Measurements from ENCODE around the gene WNT9A.

Gene WNT9A

GRCh38 chr1:227942021-227942715 lies 5.6 kb downstream of the WNT9A start:
- peak; percentile 55 for DNase-seq (ENCODE audit: low read depth, low spot score)

- peak; percentile 32 for DNase-seq (ENCODE audit: low read depth, low spot score)
These were observed 6.2 kb downstream of the WNT9A start for GRCh38 chr1:227941509-227942020.

GRCh38 chr1:227940791-227941241 lies 6.9 kb downstream of the WNT9A start:
- DNase-seq (ENCODE audit: low read depth, low spot score): no peak

- no peak for DNase-seq (ENCODE audit: low read depth, low spot score)
These were observed 7.7 kb downstream of the WNT9A start for GRCh38 chr1:227939791-227940771.

GRCh38 chr1:227938911-227939790 lies 8.6 kb downstream of the WNT9A start:
- no peak for DNase-seq (ENCODE audit: low read depth, low spot score)

GRCh38 chr1:227938276-227938675 lies 9.5 kb downstream of the WNT9A start:
- DNase-seq (ENCODE audit: low read depth, low spot score): no peak

- DNase-seq (ENCODE audit: low read depth, low spot score): no peak
These were observed 9.9 kb downstream of the WNT9A start for GRCh38 chr1:227937838-227938145.

- peak; percentile 37 for DNase-seq (ENCODE audit: low read depth, low spot score)
These were observed 10.5 kb downstream of the WNT9A start for GRCh38 chr1:227937031-227937837.

GRCh38 chr1:227935826-227936225 lies 11.9 kb downstream of the WNT9A start:
- DNase-seq (ENCODE audit: low read depth, low spot score): no peak

GRCh38 chr1:227934476-227935313 lies 13.0 kb downstream of the WNT9A start:
- DNase-seq (ENCODE audit: low read depth, low spot score): peak; percentile 28

- DNase-seq (ENCODE audit: low read depth, low spot score): no peak
These were observed 17.8 kb downstream of the WNT9A start for GRCh38 chr1:227929751-227930472.

- DNase-seq (ENCODE audit: low read depth, low spot score): no peak
These were observed 18.8 kb downstream of the WNT9A start for GRCh38 chr1:227928811-227929375.

- DNase-seq (ENCODE audit: low read depth, low spot score): no peak
These were observed 19.6 kb downstream of the WNT9A start for GRCh38 chr1:227927971-227928741.

GRCh38 chr1:227926896-227927885 lies 20.5 kb downstream of the WNT9A start:
- no peak for DNase-seq (ENCODE audit: low read depth, low spot score)

- DNase-seq (ENCODE audit: low read depth, low spot score): no peak
These were observed 21.4 kb downstream of the WNT9A start for GRCh38 chr1:227926216-227926791.

GRCh38 chr1:227925582-227926198 lies 22.0 kb downstream of the WNT9A start:
- no peak for DNase-seq (ENCODE audit: low read depth, low spot score)
